ENCODE data around the gene SLC48A1. TPM values are rescaled to one million over a fixed set of nuclear protein-coding genes. Genes with fewer than 3 reads are reported as not detected.
A peak's percentile ranks its signal among the peaks of the same experiment; 100 is the strongest.

Gene SLC48A1
- total and polyA plus RNA-seq, 2 donors (not counting 3 experiments of a cell fraction or from before 2014, with no cell fraction given), result 17.3 to 20.3 TPM

DNA sequence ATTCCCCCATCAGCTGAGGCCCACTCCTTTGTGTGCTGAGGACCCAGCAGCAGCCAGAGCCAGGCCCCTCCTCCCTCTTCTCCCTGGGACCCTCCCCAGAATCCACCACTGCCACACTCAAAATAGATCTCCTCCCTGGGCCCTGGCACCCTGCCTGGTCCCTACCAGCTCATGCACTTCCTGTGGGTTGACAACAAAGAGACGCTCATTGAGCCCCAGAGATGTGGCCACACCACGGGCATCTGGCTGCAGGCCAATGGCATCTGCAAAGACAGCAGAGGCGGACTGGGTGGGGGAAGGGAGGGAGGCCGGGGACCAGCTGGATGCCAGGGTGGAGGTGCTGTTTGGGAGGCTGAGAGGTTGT lies 31.7 kb upstream of the SLC48A1 start:
- no peak overlapping the region for H3K4me3 ChIP-seq (replicated peaks in 1 of 3; ENCODE audit: insufficient read depth in 1 of 3, low read depth in 1 of 3, low read length in 3 of 3)
- no peaks in the 10 kb centered on the region for H3K9me3 ChIP-seq (replicated peaks; ENCODE audit: control insufficient read depth, insufficient read depth, low read length)
- POLR2A ChIA-PET, result interaction anchor here (2.5 kb wide), 1 partner anchor 17 kb away, joined by 11 read pairs; the partner anchor contains the start of gene RAPGEF3
- CTCF ChIA-PET, result interaction anchor here (0.8 to 10.4 kb wide), 18 partner anchors 10 to 211 kb away, joined by 3 to 385 read pairs (median 4); partner anchors contain the start of genes ENDOU, RAPGEF3, RPAP3 and SLC48A1
- DNase-seq (ENCODE audit: low read depth, low spot score), result peak; percentile 43
- H3K9ac ChIP-seq (replicated peaks; ENCODE audit: extremely low read depth, insufficient read depth, low read length), result no peak overlapping the region
- peaks cover 14% of the 10 kb centered on the region for H3K4me1 ChIP-seq (ENCODE audit: control insufficient read depth, extremely low read depth, insufficient read depth, low read length)
- intact Hi-C loops (cut with micrococcal nuclease) (no loop called here), dilution Hi-C loops (cut with MboI; ENCODE audit: extremely low pct_ligation_motif_present, low sequenced_read_pairs) (no loop called here)
- H3K4me2 ChIP-seq (ENCODE audit: insufficient read depth, low read length), result no peak overlapping the region
- H3K79me2 ChIP-seq (ENCODE audit: control insufficient read depth, insufficient read depth, low read length), result no peaks in the 10 kb centered on the region
- H3K9me1 ChIP-seq (replicated peaks; ENCODE audit: control insufficient read depth, extremely low read depth, insufficient read depth, low read length), result no peaks in the 10 kb centered on the region
- H3K27ac ChIP-seq (ENCODE audit: insufficient read depth, low read depth, low read length), result no peak overlapping the region
- BruUV-seq (replicated peaks), result no TSS peak
- FAIRE-seq, result no peak
- no peaks in the 10 kb centered on the region for H3K27me3 ChIP-seq (ENCODE audit: control insufficient read depth in 2 of 2, insufficient read depth in 2 of 2, low read length in 2 of 2)
- TF ChIP-seq EZH2 (IDR thresholded peaks at IDR 0.05; ENCODE audit: borderline replicate concordance, low read depth, low read length, severe bottlenecking), result no peak
- TF ChIP-seq POLR2AphosphoS5 (IDR thresholded peaks at IDR 0.05; ENCODE audit: insufficient read depth, low read depth, low read length), result peak; percentile 40
- H4K20me1 ChIP-seq (replicated peaks; ENCODE audit: control insufficient read depth, extremely low read depth, insufficient read depth, low read length), result no peaks in the 10 kb centered on the region
- peaks cover 0 to 17% of the 10 kb centered on the region in 2 experiments for H3K36me3 ChIP-seq (ENCODE audit: control insufficient read depth in 2 of 2, extremely low read depth in 1 of 2, insufficient read depth in 2 of 2, low read length in 2 of 2)
- H2AFZ ChIP-seq (ENCODE audit: low read depth, low read length), result no peak overlapping the region

DNA sequence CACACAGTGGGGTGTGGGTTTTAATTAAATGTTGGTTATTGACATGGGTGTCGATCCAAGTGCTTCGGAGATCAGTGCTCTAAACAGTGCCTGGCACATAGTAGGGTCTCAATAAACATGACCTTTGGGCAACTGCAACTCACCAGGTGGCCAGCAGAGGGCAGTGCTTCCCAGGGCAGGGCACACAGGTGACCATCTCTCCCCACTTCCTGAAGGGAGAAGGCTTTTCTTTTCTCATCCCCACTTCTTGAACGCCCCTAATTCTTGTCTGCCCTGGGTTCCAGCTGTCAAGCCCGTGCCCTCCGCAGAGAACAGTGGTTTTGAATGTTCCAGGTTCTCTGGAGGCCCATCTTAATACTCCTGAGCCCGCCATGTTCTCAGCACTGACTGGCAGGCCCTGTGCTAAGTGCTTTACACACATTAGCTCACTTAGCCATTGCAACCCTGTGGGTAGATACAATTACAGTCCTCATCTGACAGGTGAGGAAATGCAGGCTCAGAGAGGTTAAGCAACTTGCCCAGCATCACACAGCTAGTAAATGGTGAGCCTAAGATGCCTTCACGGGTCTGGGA lies 30.7 kb upstream of the SLC48A1 start:
- ChIA-PET POLR2A (interaction anchor here (0.7 to 1.9 kb wide), 2 partner anchors 16 to 25 kb away, joined by 3 to 8 read pairs; partner anchors contain the start of gene RAPGEF3), CTCF (interaction anchor here (0.8 to 10.4 kb wide), 18 partner anchors 10 to 210 kb away, joined by 3 to 385 read pairs (median 6); partner anchors contain the start of genes RAPGEF3 and SLC48A1)
- Histone ChIP-seq H3K9me1 (replicated peaks; ENCODE audit: control insufficient read depth, extremely low read depth, insufficient read depth, low read length) (no peaks in the 10 kb centered on the region), H2AFZ (ENCODE audit: low read depth, low read length) (no peak overlapping the region), H3K4me3 (replicated peaks in 1 of 3; ENCODE audit: insufficient read depth in 1 of 3, low read depth in 1 of 3, low read length in 3 of 3) (no peak overlapping the region), H3K4me1 (ENCODE audit: control insufficient read depth, extremely low read depth, insufficient read depth, low read length) (peaks cover 11% of the 10 kb centered on the region), H4K20me1 (replicated peaks; ENCODE audit: control insufficient read depth, extremely low read depth, insufficient read depth, low read length) (no peaks in the 10 kb centered on the region), H3K27ac (ENCODE audit: insufficient read depth, low read depth, low read length) (no peak overlapping the region), H3K27me3 (ENCODE audit: control insufficient read depth in 2 of 2, insufficient read depth in 2 of 2, low read length in 2 of 2) (no peaks in the 10 kb centered on the region), H3K9ac (replicated peaks; ENCODE audit: extremely low read depth, insufficient read depth, low read length) (no peak overlapping the region), H3K36me3 (ENCODE audit: control insufficient read depth in 2 of 2, extremely low read depth in 1 of 2, insufficient read depth in 2 of 2, low read length in 2 of 2) (peaks cover 0 to 25% of the 10 kb centered on the region in 2 experiments), H3K9me3 (replicated peaks; ENCODE audit: control insufficient read depth, insufficient read depth, low read length) (no peaks in the 10 kb centered on the region), H3K4me2 (ENCODE audit: insufficient read depth, low read length) (no peak overlapping the region), H3K79me2 (ENCODE audit: control insufficient read depth, insufficient read depth, low read length) (no peaks in the 10 kb centered on the region)
- intact Hi-C loops (cut with micrococcal nuclease) (loop anchor here (1.0 kb wide), 5 partner anchors 17 to 96 kb away; no protein-coding TSS in a partner anchor), dilution Hi-C loops (cut with MboI; ENCODE audit: extremely low pct_ligation_motif_present, low sequenced_read_pairs) (no loop called here)
- BruUV-seq (replicated peaks), result no TSS peak
- DNase-seq (ENCODE audit: low read depth, low spot score) (peak; percentile 51), FAIRE-seq (peak; percentile 77)
- TF ChIP-seq, protein P1, sequence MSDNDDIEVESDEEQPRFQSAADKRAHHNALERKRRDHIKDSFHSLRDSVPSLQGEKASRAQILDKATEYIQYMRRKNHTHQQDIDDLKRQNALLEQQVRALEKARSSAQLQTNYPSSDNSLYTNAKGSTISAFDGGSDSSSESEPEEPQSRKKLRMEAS (IDR thresholded peaks at IDR 0.05; ENCODE audit: insufficient read depth, insufficient read length), result no peak
- TF ChIP-seq FOS (IDR thresholded peaks at IDR 0.05; ENCODE audit: borderline replicate concordance, insufficient read depth, low read length) (no peak), GATA2 (IDR thresholded peaks at IDR 0.05; ENCODE audit: insufficient read depth, insufficient read length, low read depth, low read length) (no peak)
- TF ChIP-seq, protein P2, sequence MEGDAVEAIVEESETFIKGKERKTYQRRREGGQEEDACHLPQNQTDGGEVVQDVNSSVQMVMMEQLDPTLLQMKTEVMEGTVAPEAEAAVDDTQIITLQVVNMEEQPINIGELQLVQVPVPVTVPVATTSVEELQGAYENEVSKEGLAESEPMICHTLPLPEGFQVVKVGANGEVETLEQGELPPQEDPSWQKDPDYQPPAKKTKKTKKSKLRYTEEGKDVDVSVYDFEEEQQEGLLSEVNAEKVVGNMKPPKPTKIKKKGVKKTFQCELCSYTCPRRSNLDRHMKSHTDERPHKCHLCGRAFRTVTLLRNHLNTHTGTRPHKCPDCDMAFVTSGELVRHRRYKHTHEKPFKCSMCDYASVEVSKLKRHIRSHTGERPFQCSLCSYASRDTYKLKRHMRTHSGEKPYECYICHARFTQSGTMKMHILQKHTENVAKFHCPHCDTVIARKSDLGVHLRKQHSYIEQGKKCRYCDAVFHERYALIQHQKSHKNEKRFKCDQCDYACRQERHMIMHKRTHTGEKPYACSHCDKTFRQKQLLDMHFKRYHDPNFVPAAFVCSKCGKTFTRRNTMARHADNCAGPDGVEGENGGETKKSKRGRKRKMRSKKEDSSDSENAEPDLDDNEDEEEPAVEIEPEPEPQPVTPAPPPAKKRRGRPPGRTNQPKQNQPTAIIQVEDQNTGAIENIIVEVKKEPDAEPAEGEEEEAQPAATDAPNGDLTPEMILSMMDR (IDR thresholded peaks at IDR 0.05; ENCODE audit: extremely low read depth in 1 of 2, insufficient read depth in 1 of 2, low read depth in 1 of 2, low read length in 2 of 2), result peak; percentile 89 to 94

All from endothelial cell of umbilical vein (primary cell).